HG02571 (cell line): ENCODE results near the gene CA11.
"Not testable (repeated sequence)": the region's sequence is repeated elsewhere in the genome, so short reads cannot be mapped to it uniquely, and the experiment has no call there.

Source experiments
- ATAC-seq: cut with Tn5 transposase; IDR thresholded peaks from one replicate; pipeline ENCODE4 v1.9.1; 2021; ENCODE audit warnings: mild to moderate bottlenecking, moderate library complexity; ENCODE audit not compliant: unreplicated experiment

Gene CA11

GRCh38 chr19:48646001-48646721 is at the start of gene CA11:
TSS of gene CA11 (minus strand) at chr19:48646187. CDS start at chr19:48645632, 555 bp downstream.
- peak; percentile 57 for ATAC-seq

- ATAC-seq = not testable (repeated sequence)
Measured at GRCh38 chr19:48693629-48694028, 47.6 kb upstream of the CA11 start.

GRCh38 chr19:48689449-48689848 is 43.5 kb upstream of the CA11 start:
- ATAC-seq = no peak

- no peak for ATAC-seq
Measured at GRCh38 chr19:48687776-48688175, 41.8 kb upstream of the CA11 start.

GRCh38 chr19:48686637-48687036 is 40.6 kb upstream of the CA11 start:
- ATAC-seq = not testable (repeated sequence)

GRCh38 chr19:48686088-48686487 is 40.1 kb upstream of the CA11 start:
- ATAC-seq = no peak

- ATAC-seq = no peak
Measured at GRCh38 chr19:48685583-48685982, 39.6 kb upstream of the CA11 start.

- ATAC-seq = no peak
Measured at GRCh38 chr19:48683349-48683748, 37.4 kb upstream of the CA11 start.

GRCh38 chr19:48681127-48681470 is 35.1 kb upstream of the CA11 start:
- no peak for ATAC-seq

- no peak for ATAC-seq
Measured at GRCh38 chr19:48680436-48681126, 34.6 kb upstream of the CA11 start.

GRCh38 chr19:48680006-48680405 is 34.0 kb upstream of the CA11 start:
- not testable (repeated sequence) for ATAC-seq

- ATAC-seq = no peak
Measured at GRCh38 chr19:48678201-48678600, 32.2 kb upstream of the CA11 start.

GRCh38 chr19:48676887-48677286 is 30.9 kb upstream of the CA11 start:
- ATAC-seq = no peak

GRCh38 chr19:48676487-48676886 is 30.5 kb upstream of the CA11 start:
- no peak for ATAC-seq

GRCh38 chr19:48674921-48675824 is 29.2 kb upstream of the CA11 start:
- ATAC-seq = no peak

GRCh38 chr19:48674216-48674809 is 28.3 kb upstream of the CA11 start:
- ATAC-seq = no peak

GRCh38 chr19:48673436-48674100 is 27.6 kb upstream of the CA11 start:
- no peak for ATAC-seq

- no peak for ATAC-seq
Measured at GRCh38 chr19:48672994-48673393, 27.0 kb upstream of the CA11 start, which contains the start of gene NTN5. TSS of gene NTN5 (minus strand) at chr19:48673017. CDS start at chr19:48670986, 2,031 bp downstream.

- no peak for ATAC-seq
Measured at GRCh38 chr19:48671446-48671995, 25.5 kb upstream of the CA11 start.
